Mammary epithelial cell (primary cell): Measurements from ENCODE around the gene GDPD5.

Experiments used
- CTCF ChIP-seq, 2 donors: IDR thresholded peaks in 1 of 2; conservative IDR thresholded peaks in 1 of 2; 2 replicates each; pipeline ENCODE4 v1.5.1; 2011 to 2012; ENCODE audit warnings: inconsistent platforms in 2 of 2, low read length in 2 of 2, mild to moderate bottlenecking in 2 of 2, control low read depth in 1 of 2, low read depth in 1 of 2; ENCODE audit not compliant: insufficient read depth in 1 of 2; ENCODE audit errors: extremely low read depth in 1 of 2
- EZH2 ChIP-seq: IDR thresholded peaks from 2 replicates; pipeline ENCODE4 v1.6.1; 2012; ENCODE audit warnings: low read length, inconsistent platforms, borderline replicate concordance

- no peak for TF ChIP-seq CTCF (conservative IDR thresholded peaks at IDR 0.05 in 1 of 2, IDR thresholded peaks at IDR 0.05 in 1 of 2; ENCODE audit: extremely low read depth in 1 of 2, insufficient read depth in 1 of 2, low read depth in 1 of 2, low read length in 2 of 2)
- TF ChIP-seq EZH2: no peak
These were observed 32.1 kb downstream of the GDPD5 start for GRCh38 chr11:75493626-75494025.
